IMR-90 (cell line): Measurements from ENCODE around the gene TAAR9. TPM values are rescaled to one million over a fixed set of nuclear protein-coding genes. Genes with fewer than 3 reads are reported as not detected.

Experiments used
- ATAC-seq: fragments of 200-7000 bp; cut with Tn5 transposase; 2 replicates; pipeline ENCODE4 v1.9.1; 2020; ENCODE audit warnings: low read depth, mild to moderate bottlenecking, moderate library complexity
- BruUV-seq: library from RNA; stranded (reverse); fragments of 400-500 nt; replicated peaks from 2 replicates; lab custom pipeline; 2021; lab: Mats Ljungman, UMichigan
- CTCF ChIA-PET: fragments of 300-600 bp; formaldehyde crosslinking; extraction: SDS; loops from one replicate; lab custom pipeline; 2021; ENCODE audit warnings: antibody characterized with exemption; lab: Yijun Ruan, JAX
- POLR2A ChIA-PET: fragments of 300-600 bp; sonication (Branson Sonifier 250); formaldehyde crosslinking; loops from one replicate; lab custom pipeline; 2022; ENCODE audit warnings: antibody characterized with exemption; ENCODE audit not compliant: unreplicated experiment; lab: Charles Lee
- DNase-seq: peaks from one replicate; pipeline ENCODE4 v3.0.0; 2013
- H2AFZ ChIP-seq: replicated peaks from 2 replicates; pipeline ENCODE3; 2013; ENCODE audit warnings: low read length, mild to moderate bottlenecking; ENCODE audit not compliant: poor library complexity
- H2AK5ac ChIP-seq: 2 replicates; pipeline ENCODE4 v1.6.1; 2013; ENCODE audit warnings: low read depth, low read length, inconsistent platforms
- H2AK9ac ChIP-seq: replicated peaks from 2 replicates; pipeline ENCODE3; 2013; ENCODE audit warnings: mild to moderate bottlenecking, low read depth, low read length, moderate library complexity; ENCODE audit not compliant: poor library complexity
- H2BK120ac ChIP-seq: 2 replicates; pipeline ENCODE4 v1.6.1; 2013; ENCODE audit warnings: low read depth, low read length, inconsistent platforms
- H2BK15ac ChIP-seq: 3 replicates; pipeline ENCODE4 v1.6.1; 2013; ENCODE audit warnings: low read depth, low read length, inconsistent platforms
- H2BK20ac ChIP-seq: 2 replicates; pipeline ENCODE4 v1.6.1; 2013; ENCODE audit warnings: low read depth, mild to moderate bottlenecking, inconsistent platforms, low read length, moderate library complexity
- H2BK5ac ChIP-seq: 2 replicates; pipeline ENCODE4 v1.6.1; 2013; ENCODE audit warnings: mild to moderate bottlenecking, low read depth, low read length, inconsistent platforms; ENCODE audit not compliant: poor library complexity, severe bottlenecking
- H3K14ac ChIP-seq: replicated peaks from 2 replicates; pipeline ENCODE4 v1.6.1; 2013; ENCODE audit warnings: low read depth, low read length, inconsistent platforms
- H3K18ac ChIP-seq: 2 replicates; pipeline ENCODE4 v1.6.1; 2013; ENCODE audit warnings: low read depth, low read length, control low read depth
- H3K23ac ChIP-seq: 2 replicates; pipeline ENCODE4 v1.6.1; 2013; ENCODE audit warnings: low read depth, low read length, inconsistent platforms
- H3K27ac ChIP-seq: 2 replicates; pipeline ENCODE4 v1.5.1; 2013; ENCODE audit warnings: mild to moderate bottlenecking, control low read depth, low read length; ENCODE audit not compliant: insufficient read depth
- H3K27me3 ChIP-seq: 2 replicates; pipeline ENCODE4 v1.6.1; 2013; ENCODE audit warnings: low read length; ENCODE audit not compliant: control insufficient read depth, insufficient read depth
- H3K36me3 ChIP-seq: 2 replicates; pipeline ENCODE4 v1.6.1; 2013; ENCODE audit warnings: low read length, mixed read lengths; ENCODE audit not compliant: control insufficient read depth, insufficient read depth
- H3K4ac ChIP-seq: 2 replicates; pipeline ENCODE4 v1.6.1; 2013; ENCODE audit warnings: low read depth, low read length, inconsistent platforms
- H3K4me1 ChIP-seq: 2 replicates; pipeline ENCODE4 v1.6.1; 2013; ENCODE audit warnings: low read length, mixed read lengths; ENCODE audit not compliant: control insufficient read depth, insufficient read depth
- H3K4me2 ChIP-seq: 2 replicates; pipeline ENCODE4 v1.6.1; 2013; ENCODE audit warnings: low read depth, mild to moderate bottlenecking, control low read depth, low read length, moderate library complexity
- H3K4me3 ChIP-seq: 2 replicates; pipeline ENCODE4 v1.5.1; 2013; ENCODE audit warnings: low read depth, mild to moderate bottlenecking, control low read depth, low read length, moderate library complexity; ENCODE audit not compliant: insufficient read depth
- H3K56ac ChIP-seq: 2 replicates; pipeline ENCODE4 v1.6.1; 2013; ENCODE audit warnings: low read length, inconsistent platforms; ENCODE audit not compliant: insufficient read depth; ENCODE audit errors: extremely low read depth
- H3K79me1 ChIP-seq, 2 experiments: 2 replicates each; pipeline ENCODE4 v1.6.1; 2013; ENCODE audit warnings: low read length in 2 of 2, inconsistent platforms in 1 of 2, low read depth in 1 of 2
- H3K9ac ChIP-seq: 2 replicates; pipeline ENCODE4 v1.6.1; 2013; ENCODE audit warnings: low read depth, low read length, control low read depth
- H3K9me1 ChIP-seq: 2 replicates; pipeline ENCODE4 v1.6.1; 2013; ENCODE audit warnings: low read length, inconsistent platforms; ENCODE audit not compliant: insufficient read depth
- H3K9me3 ChIP-seq: 2 replicates; pipeline ENCODE4 v1.6.1; 2013; ENCODE audit warnings: low read length; ENCODE audit not compliant: control insufficient read depth, insufficient read depth
- H4K20me1 ChIP-seq: 2 replicates; pipeline ENCODE4 v1.6.1; 2013; ENCODE audit warnings: low read length, inconsistent platforms; ENCODE audit not compliant: insufficient read depth
- H4K5ac ChIP-seq: 2 replicates; pipeline ENCODE4 v1.6.1; 2013; ENCODE audit warnings: mild to moderate bottlenecking, low read depth, low read length, control low read depth
- H4K8ac ChIP-seq, 2 experiments: 2 replicates each; pipeline ENCODE4 v1.6.1; 2013; ENCODE audit warnings: low read depth in 2 of 2, low read length in 2 of 2, control low read depth in 1 of 2, inconsistent platforms in 1 of 2
- H4K91ac ChIP-seq: 2 replicates; pipeline ENCODE4 v1.6.1; 2013; ENCODE audit warnings: low read depth, low read length, inconsistent platforms; ENCODE audit not compliant: insufficient read depth
- BHLHE40 ChIP-seq: fragments of 150-350 bp; IDR thresholded peaks from 2 replicates; pipeline ENCODE4 v1.6.1; 2016; ENCODE audit warnings: mild to moderate bottlenecking, low read depth, low read length
- CEBPB ChIP-seq: IDR thresholded peaks from 2 replicates; pipeline ENCODE4 v1.6.1; 2012; ENCODE audit warnings: low read depth, low read length, improper control_type of control experiment
- CHD1 ChIP-seq: IDR thresholded peaks from 2 replicates; pipeline ENCODE4 v1.6.1; 2012; ENCODE audit warnings: low read depth, low read length, improper control_type of control experiment
- CTCF ChIP-seq: conservative IDR thresholded peaks from 2 replicates; pipeline ENCODE4 v1.5.1; 2012; ENCODE audit warnings: mild to moderate bottlenecking, low read depth, low read length, improper control_type of control experiment
- ELK1 ChIP-seq: fragments of 150-350 bp; IDR thresholded peaks from 2 replicates; pipeline ENCODE4 v1.6.1; 2016; ENCODE audit warnings: low read depth, mild to moderate bottlenecking, low read length, moderate library complexity, borderline replicate concordance
- FOS ChIP-seq: fragments of 150-350 bp; IDR thresholded peaks from 2 replicates; pipeline ENCODE4 v1.6.1; 2016; ENCODE audit warnings: low read depth, low read length
- MAFK ChIP-seq: IDR thresholded peaks from 2 replicates; pipeline ENCODE4 v1.6.1; 2012; ENCODE audit warnings: low read depth, low read length, improper control_type of control experiment
- MAZ ChIP-seq: IDR thresholded peaks from 2 replicates; pipeline ENCODE4 v1.6.1; 2012; ENCODE audit warnings: low read depth, mild to moderate bottlenecking, low read length, improper control_type of control experiment, moderate library complexity, borderline replicate concordance
- NFE2L2 ChIP-seq: fragments of 150-350 bp; IDR thresholded peaks from 2 replicates; pipeline ENCODE4 v1.6.1; 2016; ENCODE audit warnings: low read depth, mild to moderate bottlenecking, low read length
- RAD21 ChIP-seq: IDR thresholded peaks from 2 replicates; pipeline ENCODE4 v1.6.1; 2012; ENCODE audit warnings: low read length, improper control_type of control experiment
- RCOR1 ChIP-seq: IDR thresholded peaks from 2 replicates; pipeline ENCODE4 v1.6.1; 2012; ENCODE audit warnings: mild to moderate bottlenecking, low read length, improper control_type of control experiment; ENCODE audit not compliant: insufficient replicate concordance
- SMC3 ChIP-seq: fragments of 150-350 bp; IDR thresholded peaks from 2 replicates; pipeline ENCODE4 v1.6.1; 2016; ENCODE audit warnings: low read depth, mild to moderate bottlenecking, antibody characterized with exemption, low read length, moderate library complexity
- USF2 ChIP-seq: fragments of 150-350 bp; IDR thresholded peaks from 2 replicates; pipeline ENCODE4 v1.6.1; 2017; ENCODE audit warnings: mild to moderate bottlenecking, antibody characterized with exemption, low read length, low read depth
- WGBS, 2 experiments: methylation state at CpG; one replicate each; pipeline versions ENCODE4 v1.1.5 to v1.1.7; 2013; ENCODE audit warnings: missing lambda C conversion rate in 2 of 2; ENCODE audit not compliant: insufficient read length in 1 of 2; ENCODE audit errors: extremely low coverage in 2 of 2; 5-methylcytosine and 5-hydroxymethylcytosine counted together
- dilution Hi-C: fragments of 300-500 bp; cut with HindIII; formaldehyde crosslinking; loops from one replicate; pipeline ENCODE4 v1.14.3; 2018; ENCODE audit warnings: low sequenced_read_pairs; ENCODE audit not compliant: unreplicated experiment
- in situ Hi-C: fragments of 300-500 bp; cut with MboI; formaldehyde crosslinking; loops from 3 replicates; pipeline ENCODE4 v1.14.3; 2019; ENCODE audit warnings: low sequenced_read_pairs, inconsistent platforms, mixed read lengths
- intact Hi-C: fragments of 100-400 bp; cut with micrococcal nuclease; formaldehyde crosslinking; loops from 2 replicates; pipeline ENCODE4 v1.10.0; 2022
- polyA plus RNA-seq, 3 experiments: library from polyadenylated mRNA; depleted of rRNA; stranded (reverse); fragments of >200 nt; gene quantifications; 2 replicates each; pipeline ENCODE4 v1.2.3, GENCODE V29; 2012; ENCODE audit warnings: low replicate concordance in 1 of 3
- total RNA-seq: library from RNA; depleted of rRNA; stranded (reverse); fragments of >200 nt; gene quantifications from 2 replicates; pipeline ENCODE4 v1.2.3, GENCODE V29; 2012

Gene TAAR9
- total and polyA plus RNA-seq, 2 of the 4 experiments (the other 2 are of a cell fraction) = not detected

- WGBS, 2 experiments = no CpG with 5 or more reads among the region's 2 CpGs
- Histone ChIP-seq H3K36me3 (peaks cover 8% of the 10 kb centered on the region; the same call in 1 of the 2 replicates), H3K56ac (no peak overlapping the region), H3K4me1 (peaks cover 2% of the 10 kb centered on the region; the same call in 1 of the 2 replicates), H2BK20ac (no peak overlapping the region), H3K4ac (no peak overlapping the region), H4K8ac (no peak overlapping the region), H3K4me2 (no peak overlapping the region), H4K5ac (no peak overlapping the region), H2AK9ac (no peak overlapping the region), H2AFZ (no peak overlapping the region), H3K9ac (no peak overlapping the region), H3K4me3 (no peak overlapping the region), H2BK15ac (no peak overlapping the region), H4K91ac (no peak overlapping the region), H3K23ac (no peak overlapping the region), H2AK5ac (no peak overlapping the region), H3K79me1 (peaks cover 37 to 62% of the 10 kb centered on the region in 2 experiments), H3K9me1 (peaks cover 18% of the 10 kb centered on the region), H3K27ac (no peak overlapping the region), H2BK5ac (no peak overlapping the region), H3K18ac (no peak overlapping the region), H4K20me1 (peaks cover 23% of the 10 kb centered on the region), H3K14ac (no peak overlapping the region), H3K27me3 (no peaks in the 10 kb centered on the region), H3K9me3 (no peaks in the 10 kb centered on the region), H2BK120ac (no peak overlapping the region)
- ChIA-PET POLR2A (no interaction called here), CTCF (interaction anchor here (1.1 to 1.7 kb wide), 2 partner anchors 212 to 215 kb away, joined by 4 to 10 read pairs; no protein-coding TSS in a partner anchor)
- intact Hi-C loops = no loop called here
- dilution Hi-C loops = loop anchor here (25.0 kb wide), 1 partner anchor 208 kb away; no protein-coding TSS in a partner anchor
- no peak for DNase-seq
- TF ChIP-seq ELK1 (no peak), CHD1 (no peak), MAZ (no peak), BHLHE40 (no peak), FOS (no peak), NFE2L2 (no peak), SMC3 (no peak), USF2 (no peak), RCOR1 (no peak), CEBPB (no peak), CTCF (no peak), RAD21 (no peak), MAFK (no peak)
- BruUV-seq = no TSS peak
- in situ Hi-C loops = loop anchor here (25.0 kb wide), 1 partner anchor 808 kb away; no protein-coding TSS in a partner anchor
- no peak for ATAC-seq
Observed at GRCh38 chr6:132494954-132495353, 43.1 kb upstream of the TAAR9 start.
